Small intestine (tissue), 7 donors: ENCODE data around the gene ZBTB37. TPM values are rescaled to one million over a fixed set of nuclear protein-coding genes. Genes with fewer than 3 reads are reported as not detected.
A peak's percentile ranks its signal among the peaks of the same experiment; 100 is the strongest.
"Not testable (repeated sequence)": the region's sequence is repeated elsewhere in the genome, so short reads cannot be mapped to it uniquely, and the experiment has no call there.

Source experiments
- DNase-seq, 2 donors: peaks; one replicate each; pipeline versions ENCODE4 v3.0.0 to v3.0.0-alpha.2; 2013
- FAIRE-seq: peaks from 2 replicates; lab custom pipeline; 2012; peaks lifted over from hg19 to GRCh38; lab: Jason Lieb, UNC
- H3K27ac ChIP-seq, 3 donors: one replicate each; pipeline ENCODE4 v1.5.1; 2013; ENCODE audit warnings: low read length in 2 of 3, mild to moderate bottlenecking in 2 of 3, control low read depth in 1 of 3, inconsistent platforms in 1 of 3, low read depth in 1 of 3, moderate library complexity in 1 of 3
- H3K27me3 ChIP-seq, 3 donors: one replicate each; pipeline ENCODE4 v1.6.1; 2013; ENCODE audit warnings: low read length in 3 of 3, inconsistent platforms in 1 of 3; ENCODE audit not compliant: control insufficient read depth in 3 of 3, insufficient read depth in 3 of 3
- H3K36me3 ChIP-seq, 3 donors: one replicate each; pipeline ENCODE4 v1.6.1; 2013; ENCODE audit warnings: low read length in 3 of 3, inconsistent platforms in 1 of 3, low read depth in 1 of 3, mild to moderate bottlenecking in 1 of 3, moderate library complexity in 1 of 3; ENCODE audit not compliant: control insufficient read depth in 3 of 3, insufficient read depth in 2 of 3
- H3K4me1 ChIP-seq, 3 donors: one replicate each; pipeline ENCODE4 v1.6.1; 2013; ENCODE audit warnings: low read length in 2 of 3, inconsistent platforms in 1 of 3, low read depth in 1 of 3, mild to moderate bottlenecking in 1 of 3, moderate library complexity in 1 of 3; ENCODE audit not compliant: control insufficient read depth in 3 of 3, insufficient read depth in 2 of 3
- H3K4me3 ChIP-seq, 3 donors: one replicate each; pipeline ENCODE4 v1.5.1; 2013; ENCODE audit warnings: low read length in 3 of 3, control low read depth in 1 of 3, inconsistent platforms in 1 of 3, low read depth in 1 of 3, mild to moderate bottlenecking in 1 of 3, moderate library complexity in 1 of 3
- H3K9me3 ChIP-seq, 2 donors: one replicate each; pipeline ENCODE4 v1.6.1; 2013; ENCODE audit warnings: low read depth in 1 of 2, low read length in 1 of 2; ENCODE audit not compliant: control insufficient read depth in 2 of 2, insufficient read depth in 1 of 2
- WGBS, 3 donors: extraction: QIAGEN DNeasy Blood & Tissue Kit; methylation state at CpG; one replicate each; pipeline ENCODE4 v1.1.7; 2013; 5-methylcytosine and 5-hydroxymethylcytosine counted together
- polyA plus RNA-seq, 4 donors: library from polyadenylated mRNA; stranded (reverse) in 3 of 4; unstranded in 1 of 4; fragments of 200-250 nt in 3 of 4; fragments of 120-200 nt in 1 of 4; gene quantifications; one replicate each; pipeline versions ENCODE4 v1.2.1 to v1.2.3, GENCODE V29; 2013
- donor health status: healthy with polysubstance abuse.
- donor health status: control.
- donor health status: control.
- donor health status: Bipolar disorder and iron deficiency.
- donor health status: healthy.

ZBTB37 gene
- polyA plus RNA-seq, 4 donors = 0.22 to 3.9 (median 0.69) TPM

- H3K4me1 ChIP-seq = peaks cover 0 to 15% (median 2%) of the 10 kb centered on the region in 3 donors
- 85 to 96% (median 93%) methylated on average over 5 of the region's 5 CpGs for WGBS, 3 donors
- no peak for FAIRE-seq
Observed at GRCh38 chr1:173920861-173921260, 52.7 kb downstream of the ZBTB37 start.

GRCh38 chr1:173925306-173926242 is 57.4 kb downstream of the ZBTB37 start:
- FAIRE-seq (no peak), DNase-seq (peak; percentile 73 to 81)
- no peaks in the 10 kb centered on the region for H3K27me3 ChIP-seq
- 71 to 89% (median 77%) methylated on average over 8 of the region's 8 CpGs for WGBS, 3 donors
- H3K4me3 ChIP-seq = no peak overlapping the region
- H3K27ac ChIP-seq = peak overlapping the region in 1 of 3 donors; percentile 73
- H3K9me3 ChIP-seq = no peaks in the 10 kb centered on the region
- peaks cover 0 to 21% (median 0%) of the 10 kb centered on the region in 3 donors for H3K4me1 ChIP-seq
- H3K36me3 ChIP-seq = peaks cover 0 to 6% (median 0%) of the 10 kb centered on the region in 3 donors

More at GRCh38 chr1:173920861-173921260, 52.7 kb downstream of the ZBTB37 start:
- Histone ChIP-seq H3K27ac (no peak overlapping the region), H3K27me3 (no peaks in the 10 kb centered on the region), H3K4me3 (no peak overlapping the region), H3K36me3 (no peaks in the 10 kb centered on the region), H3K9me3 (no peaks in the 10 kb centered on the region)
- no peak for DNase-seq

GRCh38 chr1:173930541-173930940 is 62.4 kb downstream of the ZBTB37 start:
- not testable (repeated sequence) for H3K27me3 ChIP-seq, DNase-seq, FAIRE-seq, H3K27ac ChIP-seq, H3K9me3 ChIP-seq, H3K36me3 ChIP-seq, H3K4me3 ChIP-seq
- 99% methylated on average over 5 of the region's 5 CpGs for WGBS, 3 donors
- H3K4me1 ChIP-seq = peaks cover 0 to 11% (median 0%) of the 10 kb centered on the region in 3 donors

GRCh38 chr1:173934440-173934839 is 66.3 kb downstream of the ZBTB37 start:
- H3K27ac ChIP-seq = no peak overlapping the region
- peaks cover 10 to 14% (median 13%) of the 10 kb centered on the region in 3 donors for H3K36me3 ChIP-seq
- no peaks in the 10 kb centered on the region for H3K27me3 ChIP-seq
- no peak for DNase-seq
- H3K9me3 ChIP-seq = no peaks in the 10 kb centered on the region
- H3K4me1 ChIP-seq = no peaks in the 10 kb centered on the region
- no peak for FAIRE-seq
- H3K4me3 ChIP-seq = no peak overlapping the region
- WGBS, 3 donors = 89 to 100% (median 97%) methylated on average over 1 of the region's 1 CpG

- H3K27me3 ChIP-seq = no peaks in the 10 kb centered on the region
- H3K9me3 ChIP-seq = no peaks in the 10 kb centered on the region
- 79 to 87% (median 82%) methylated on average over 2 of the region's 2 CpGs for WGBS, 3 donors
- H3K36me3 ChIP-seq = peaks cover 14 to 27% (median 18%) of the 10 kb centered on the region in 3 donors
- no peak overlapping the region for H3K27ac ChIP-seq
- no peak overlapping the region for H3K4me3 ChIP-seq
- no peak for FAIRE-seq
- DNase-seq = no peak
- H3K4me1 ChIP-seq = no peaks in the 10 kb centered on the region
Observed at GRCh38 chr1:173937062-173937461, 68.9 kb downstream of the ZBTB37 start.

GRCh38 chr1:173946380-173946921 is 78.3 kb downstream of the ZBTB37 start:
- 80 to 88% (median 81%) methylated on average over 4 of the region's 4 CpGs for WGBS, 3 donors
- Histone ChIP-seq H3K27ac (no peak overlapping the region), H3K4me3 (no peak overlapping the region), H3K36me3 (peaks cover 11 to 65% (median 26%) of the 10 kb centered on the region in 3 donors), H3K4me1 (no peaks in the 10 kb centered on the region), H3K9me3 (no peaks in the 10 kb centered on the region), H3K27me3 (no peaks in the 10 kb centered on the region)
- no peak for FAIRE-seq
- no peak for DNase-seq

- H3K4me3 ChIP-seq = no peak overlapping the region
- H3K27me3 ChIP-seq = no peaks in the 10 kb centered on the region
- DNase-seq (no peak), FAIRE-seq (no peak)
- H3K4me1 ChIP-seq = no peaks in the 10 kb centered on the region
- H3K27ac ChIP-seq = no peak overlapping the region
- WGBS, 3 donors = 96 to 99% (median 97%) methylated on average over 4 of the region's 4 CpGs
- H3K36me3 ChIP-seq = peaks cover 15 to 55% (median 18%) of the 10 kb centered on the region in 3 donors
- no peaks in the 10 kb centered on the region for H3K9me3 ChIP-seq
Observed at GRCh38 chr1:173948594-173948993, 80.4 kb downstream of the ZBTB37 start.
